A673 (cell line): ENCODE data around the gene SLIT3. TPM values are rescaled to one million over a fixed set of nuclear protein-coding genes. Genes with fewer than 3 reads are reported as not detected.

Experiments
- BruUV-seq: library from RNA; stranded (reverse); fragments of 400-500 nt; replicated peaks from 2 replicates; lab custom pipeline; 2021; lab: Mats Ljungman, UMichigan
- CTCF ChIA-PET: fragments of 300-600 bp; sonication (Branson Sonifier 250); formaldehyde crosslinking; loops from one replicate; lab custom pipeline; 2022; ENCODE audit warnings: antibody characterized with exemption; lab: Charles Lee
- POLR2A ChIA-PET: fragments of 300-600 bp; sonication (Branson Sonifier 250); formaldehyde crosslinking; loops from one replicate; lab custom pipeline; 2022; ENCODE audit warnings: antibody characterized with exemption; ENCODE audit not compliant: low non-redundant PET; lab: Charles Lee
- DNase-seq: peaks from one replicate; pipeline ENCODE4 v3.0.0-alpha.2; 2015; ENCODE audit warnings: low spot score
- H3K27ac ChIP-seq: fragments of 200-600 bp; sonication (generic); 2 replicates; pipeline ENCODE4 v1.5.1; 2016; ENCODE audit warnings: mixed run types, low read depth, mild to moderate bottlenecking, mixed read lengths, antibody characterized with exemption, low read length; ENCODE audit not compliant: poor library complexity, severe bottlenecking
- H3K27me3 ChIP-seq: fragments of 200-600 bp; sonication (generic); replicated peaks from 2 replicates; pipeline ENCODE4 v1.6.1; 2017; ENCODE audit warnings: mixed run types, low read depth, mild to moderate bottlenecking, mixed read lengths, antibody characterized with exemption, low read length; ENCODE audit not compliant: insufficient read depth, poor library complexity
- H3K36me3 ChIP-seq: fragments of 200-600 bp; sonication (generic); 2 replicates; pipeline ENCODE4 v1.6.1; 2016; ENCODE audit warnings: mixed run types, mild to moderate bottlenecking, mixed read lengths, antibody characterized with exemption, low read length; ENCODE audit not compliant: insufficient read depth, poor library complexity, severe bottlenecking
- H3K4me1 ChIP-seq: fragments of 200-600 bp; sonication (generic); 2 replicates; pipeline ENCODE4 v1.6.1; 2017; ENCODE audit warnings: mixed run types, mild to moderate bottlenecking, mixed read lengths, antibody characterized with exemption, low read length; ENCODE audit not compliant: insufficient read depth, poor library complexity, severe bottlenecking
- H3K4me3 ChIP-seq: fragments of 200-600 bp; sonication (generic); 2 replicates; pipeline ENCODE4 v1.5.1; 2016; ENCODE audit warnings: low read depth, mixed run types, mild to moderate bottlenecking, mixed read lengths, low read length; ENCODE audit not compliant: poor library complexity, severe bottlenecking
- H3K9me3 ChIP-seq: fragments of 200-600 bp; sonication (generic); 2 replicates; pipeline ENCODE4 v1.6.1; 2016; ENCODE audit warnings: mixed run types, low read depth, mild to moderate bottlenecking, mixed read lengths, antibody characterized with exemption, low read length; ENCODE audit not compliant: poor library complexity, severe bottlenecking
- CTCF ChIP-seq: fragments of 300-800, 200-600 bp; sonication (generic); conservative IDR thresholded peaks from 2 replicates; pipeline ENCODE4 v1.5.1; 2017; ENCODE audit warnings: low read depth, mild to moderate bottlenecking, antibody characterized with exemption, low read length, moderate library complexity, mixed read lengths
- EZH2 ChIP-seq: fragments of 200-600 bp; sonication (generic); IDR thresholded peaks from 2 replicates; pipeline ENCODE4 v1.6.1; 2017; ENCODE audit warnings: borderline replicate concordance, low read depth, mild to moderate bottlenecking, mixed read lengths, antibody characterized with exemption, low read length; ENCODE audit not compliant: poor library complexity, severe bottlenecking
- intact Hi-C: fragments of 100-400 bp; cut with micrococcal nuclease; formaldehyde crosslinking; loops from one replicate; pipeline ENCODE4 v1.10.0; 2022; ENCODE audit not compliant: unreplicated experiment
- total RNA-seq: library from RNA; stranded (reverse); gene quantifications from 2 replicates; pipeline ENCODE4 v1.2.3, GENCODE V29; 2021

The SLIT3 gene
- total RNA-seq, 1 experiment from 2014 or later = not detected

- no peak for TF ChIP-seq CTCF
- TF ChIP-seq EZH2 = no peak
- DNase-seq = no peak
- intact Hi-C loops = no loop called here
- CTCF ChIA-PET = no interaction called here
- Histone ChIP-seq H3K27ac (no peak overlapping the region), H3K9me3 (no peaks in the 10 kb centered on the region), H3K27me3 (peaks cover 76% of the 10 kb centered on the region), H3K36me3 (no peaks in the 10 kb centered on the region), H3K4me1 (no peaks in the 10 kb centered on the region), H3K4me3 (no peak overlapping the region)
- no TSS peak for BruUV-seq
- POLR2A ChIA-PET = no interaction called here
These were observed 238.2 kb downstream of the SLIT3 start for GRCh38 chr5:169062690-169063089.

GRCh38 chr5:169054506-169054905 lies 246.4 kb downstream of the SLIT3 start:
- Histone ChIP-seq H3K4me3 (no peak overlapping the region), H3K9me3 (no peaks in the 10 kb centered on the region), H3K27me3 (peaks cover 48% of the 10 kb centered on the region), H3K27ac (no peak overlapping the region), H3K4me1 (no peaks in the 10 kb centered on the region), H3K36me3 (no peaks in the 10 kb centered on the region)
- CTCF ChIA-PET = no interaction called here
- TF ChIP-seq CTCF (no peak), EZH2 (no peak)
- BruUV-seq = no TSS peak
- POLR2A ChIA-PET = no interaction called here
- intact Hi-C loops = no loop called here
- DNase-seq = no peak

GRCh38 chr5:169052207-169052606 lies 248.7 kb downstream of the SLIT3 start:
- no peak overlapping the region for H3K27ac ChIP-seq
- TF ChIP-seq CTCF (no peak), EZH2 (no peak)
- intact Hi-C loops = no loop called here
- peaks cover 43% of the 10 kb centered on the region for H3K27me3 ChIP-seq
- no peak for DNase-seq
- no TSS peak for BruUV-seq
- no peaks in the 10 kb centered on the region for H3K9me3 ChIP-seq
- no peaks in the 10 kb centered on the region for H3K4me1 ChIP-seq
- ChIA-PET POLR2A (interaction anchor here (0.7 kb wide), 1 partner anchor 832 kb away, joined by 5 read pairs; no protein-coding TSS in a partner anchor), CTCF (no interaction called here)
- H3K36me3 ChIP-seq = no peaks in the 10 kb centered on the region
- H3K4me3 ChIP-seq = no peak overlapping the region
